ENCODE results near the gene NTRK3. TPM values are rescaled to one million over a fixed set of nuclear protein-coding genes. Genes with fewer than 3 reads are reported as not detected.

Gene NTRK3
- total and polyA plus RNA-seq, 5 experiments from 2014 or later, result not detected

DNA sequence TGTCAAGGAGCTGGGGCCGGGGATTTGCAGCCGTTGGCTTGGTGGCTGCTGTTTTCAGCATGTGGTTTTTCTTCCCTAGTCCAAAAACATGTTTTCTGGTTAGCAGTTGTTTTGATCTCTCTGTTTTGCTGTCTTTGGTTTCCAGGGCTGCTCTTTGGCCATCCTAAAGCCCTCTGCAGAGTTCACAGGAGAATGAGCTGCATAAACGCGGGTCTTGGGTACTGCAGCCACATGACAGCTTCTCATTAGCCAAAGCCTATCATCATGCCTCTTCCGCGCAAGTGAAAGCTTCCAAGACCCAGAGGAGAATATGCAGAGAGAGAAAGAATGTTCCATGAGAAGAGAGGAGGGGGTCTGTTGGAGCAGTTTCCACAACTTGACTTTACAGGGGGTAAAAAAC lies 138.5 kb downstream of the NTRK3 start:
- Mint-ChIP-seq H3K4me1 (no peaks in the 10 kb centered on the region), H3K9me3 (no peaks in the 10 kb centered on the region), H3K36me3 (no peaks in the 10 kb centered on the region), H3K4me3 (no peak overlapping the region), H3K27me3 (peaks cover 0 to 15% (median 3%) of the 10 kb centered on the region in 5 donors), H3K27ac (no peak overlapping the region)
- POLR2A ChIA-PET, result no interaction called here
- DNase-seq (no peak), ATAC-seq (no peak)

DNA sequence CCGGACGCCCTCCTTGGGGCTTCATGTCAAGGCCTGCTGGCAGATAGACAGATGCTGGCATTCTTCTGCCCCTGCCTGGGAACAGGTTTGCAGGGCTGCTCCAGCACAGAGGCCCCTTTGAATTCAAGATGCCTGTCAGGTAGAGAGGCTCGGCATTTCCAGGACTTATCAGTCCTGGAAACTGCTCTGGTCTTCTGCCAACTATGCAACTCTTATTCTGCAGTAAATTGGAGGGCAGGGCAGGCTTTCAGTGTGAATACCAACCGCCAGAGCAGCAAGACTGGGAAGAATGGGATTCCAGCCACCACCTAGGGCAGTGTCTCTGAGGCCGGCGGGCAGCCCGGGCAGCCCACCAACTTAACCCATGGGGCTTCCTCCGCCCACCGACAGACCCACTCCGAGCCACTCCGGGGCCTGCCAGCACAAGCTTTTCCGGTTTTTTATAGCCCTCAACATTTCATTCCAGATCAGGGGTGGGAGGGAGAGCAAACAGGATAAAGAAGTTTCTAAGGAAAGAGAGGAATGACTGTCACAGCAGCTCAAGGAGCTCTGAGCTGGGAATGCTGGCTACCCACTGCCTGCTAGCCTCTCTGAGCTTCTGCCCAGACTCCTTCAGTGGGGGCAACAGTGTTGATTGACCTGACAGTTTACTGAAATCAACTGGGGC lies 140.9 kb downstream of the NTRK3 start:
- H3K4me3 Mint-ChIP-seq, result no peak overlapping the region
- H3K36me3 Mint-ChIP-seq, result no peaks in the 10 kb centered on the region
- H3K9me3 Mint-ChIP-seq, result no peaks in the 10 kb centered on the region
- H3K4me1 Mint-ChIP-seq, result no peaks in the 10 kb centered on the region
- H3K27me3 Mint-ChIP-seq, result peaks cover 0 to 15% (median 3%) of the 10 kb centered on the region in 5 donors
- DNase-seq (no peak), ATAC-seq (no peak)
- H3K27ac Mint-ChIP-seq, result no peak overlapping the region
- POLR2A ChIA-PET, result no interaction called here

DNA sequence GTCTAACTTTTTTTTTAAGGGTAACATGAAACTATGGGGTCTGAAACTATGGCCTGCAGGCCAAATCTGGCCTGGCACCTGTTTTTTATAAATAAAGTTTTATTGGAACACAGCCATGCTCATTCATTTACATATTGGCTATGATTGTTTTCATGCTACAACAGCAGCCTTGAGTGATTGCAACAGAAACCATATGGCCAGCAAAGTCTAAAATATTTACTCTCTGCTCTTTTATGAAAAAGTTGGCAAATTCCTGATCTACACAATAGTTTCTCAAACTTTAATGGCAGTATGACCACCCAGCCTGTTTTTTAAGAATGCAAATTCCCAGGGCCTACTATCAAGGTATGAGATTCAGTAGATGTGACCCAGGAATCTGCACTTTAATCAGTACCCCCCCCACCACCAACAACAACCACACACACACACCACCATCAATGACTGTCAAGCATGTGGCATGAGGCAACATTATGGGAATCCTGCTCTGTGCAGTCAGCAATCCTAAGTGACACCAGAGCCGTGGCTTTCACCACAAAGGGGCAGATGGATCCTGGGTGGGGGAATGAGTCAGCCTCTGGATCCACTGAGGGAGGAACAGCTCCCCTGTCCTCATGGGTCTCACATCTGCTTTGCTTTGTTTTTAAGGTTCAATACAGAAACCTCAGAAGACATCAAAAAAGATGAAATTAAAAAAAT lies 142.8 kb downstream of the NTRK3 start:
- Mint-ChIP-seq H3K4me1 (no peaks in the 10 kb centered on the region), H3K27me3 (peaks cover 0 to 16% (median 3%) of the 10 kb centered on the region in 5 donors), H3K9me3 (no peaks in the 10 kb centered on the region), H3K36me3 (no peaks in the 10 kb centered on the region), H3K4me3 (no peak overlapping the region), H3K27ac (no peak overlapping the region)
- ATAC-seq (no peak), DNase-seq (no peak)
- POLR2A ChIA-PET, result no interaction called here

DNA sequence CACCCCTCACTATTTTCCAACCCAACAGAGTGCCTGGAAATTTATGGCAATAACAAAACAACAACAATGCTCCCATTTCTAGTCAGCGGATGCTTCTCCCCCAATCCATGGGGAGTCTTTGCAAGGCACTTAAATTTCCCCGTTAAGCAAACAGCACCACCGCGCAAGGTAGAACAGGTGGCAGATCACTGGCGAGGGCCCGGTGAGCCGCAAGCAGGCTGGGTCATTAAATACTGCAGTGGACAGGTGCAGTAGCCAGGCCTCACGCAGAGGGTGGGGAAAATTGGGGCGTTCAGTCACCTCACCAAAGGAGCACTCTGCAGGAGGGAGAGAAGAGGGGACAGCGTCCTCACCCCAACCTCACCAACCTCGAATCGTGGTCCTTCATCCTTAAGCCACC lies 147.5 kb downstream of the NTRK3 start:
- no peak for ATAC-seq
- no peak for DNase-seq
- no peaks in the 10 kb centered on the region for H3K4me1 Mint-ChIP-seq

DNA sequence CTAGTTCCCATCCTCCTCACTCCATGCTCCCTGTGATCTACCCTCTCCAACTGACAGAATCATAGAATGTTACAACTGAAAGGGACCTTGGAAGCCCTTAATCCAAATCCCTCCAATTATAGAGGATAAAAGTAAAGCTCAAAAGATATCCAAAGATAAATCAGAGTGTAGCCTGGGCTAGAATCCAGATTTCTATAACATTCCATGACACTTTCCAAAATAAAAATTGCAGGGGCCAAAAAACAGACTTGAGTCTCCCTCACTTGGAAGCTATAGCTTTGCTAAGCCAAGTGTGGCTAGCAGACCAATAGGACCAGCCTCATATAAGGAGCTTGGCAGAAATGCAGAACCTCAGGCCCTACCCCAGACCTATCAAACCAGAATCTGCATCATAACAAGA lies 148.1 kb downstream of the NTRK3 start:
- Mint-ChIP-seq H3K36me3 (no peaks in the 10 kb centered on the region), H3K27ac (no peak overlapping the region), H3K4me1 (no peaks in the 10 kb centered on the region), H3K27me3 (peaks cover 0 to 23% (median 3%) of the 10 kb centered on the region in 5 donors), H3K4me3 (no peak overlapping the region), H3K9me3 (no peaks in the 10 kb centered on the region)
- POLR2A ChIA-PET, result no interaction called here
- ATAC-seq, result no peak
- no peak for DNase-seq

More for the DNA sequence above, 147.5 kb downstream of the NTRK3 start:
- Mint-ChIP-seq H3K9me3 (no peaks in the 10 kb centered on the region), H3K36me3 (no peaks in the 10 kb centered on the region), H3K4me3 (no peak overlapping the region), H3K27ac (no peak overlapping the region), H3K27me3 (peaks cover 0 to 23% (median 3%) of the 10 kb centered on the region in 5 donors)
- POLR2A ChIA-PET, result no interaction called here

DNA sequence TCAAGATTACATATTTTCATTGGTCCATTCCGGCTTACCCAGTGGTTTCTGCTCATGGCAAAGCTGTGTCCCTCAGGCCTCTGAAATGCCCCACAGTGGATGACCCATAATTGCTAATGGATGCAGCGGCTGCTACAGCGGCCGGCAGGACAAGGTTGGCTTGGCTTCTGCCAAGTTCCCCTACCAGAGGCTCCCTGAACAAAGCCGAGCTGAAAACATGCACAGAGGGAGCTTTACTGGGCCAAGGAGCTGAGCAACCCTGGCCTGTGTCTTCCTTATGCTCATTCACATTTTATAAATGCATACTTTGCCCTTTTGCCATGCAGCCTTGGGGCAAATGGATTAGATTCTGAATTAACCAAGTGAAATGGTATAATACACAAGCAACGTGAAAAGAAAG lies 150.5 kb downstream of the NTRK3 start:
- no peak overlapping the region for H3K27ac Mint-ChIP-seq
- no peak for DNase-seq
- peaks cover 0 to 3% (median 0%) of the 10 kb centered on the region in 9 donors for H3K9me3 Mint-ChIP-seq
- no peaks in the 10 kb centered on the region for H3K4me1 Mint-ChIP-seq
- POLR2A ChIA-PET, result no interaction called here
- ATAC-seq, result no peak
- no peaks in the 10 kb centered on the region for H3K36me3 Mint-ChIP-seq
- H3K4me3 Mint-ChIP-seq, result no peak overlapping the region
- peaks cover 0 to 23% (median 3%) of the 10 kb centered on the region in 5 donors for H3K27me3 Mint-ChIP-seq

DNA sequence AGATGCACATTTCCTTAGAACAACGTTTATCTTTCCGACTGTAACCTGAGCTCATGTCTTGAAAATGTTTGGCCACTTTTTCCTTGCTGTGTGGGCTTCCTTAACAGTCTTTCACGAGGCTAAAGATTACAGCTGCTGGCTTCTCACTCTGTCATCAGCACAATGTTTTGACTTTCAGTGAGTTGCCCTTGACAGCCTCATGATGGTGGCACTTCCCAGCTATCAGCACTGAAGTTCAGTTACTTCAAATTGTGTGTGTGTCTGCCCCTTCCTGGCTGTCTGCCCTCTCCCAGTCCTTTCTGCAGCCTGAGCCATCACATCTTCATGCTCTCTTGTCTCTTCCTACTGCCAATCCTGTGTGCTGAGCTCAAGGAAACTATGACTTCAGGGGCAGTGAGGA lies 152.2 kb downstream of the NTRK3 start:
- POLR2A ChIA-PET, result no interaction called here
- peaks cover 0 to 3% (median 0%) of the 10 kb centered on the region in 9 donors for H3K9me3 Mint-ChIP-seq
- no peaks in the 10 kb centered on the region for H3K36me3 Mint-ChIP-seq
- no peak for ATAC-seq
- DNase-seq, result no peak
- H3K27me3 Mint-ChIP-seq, result peaks cover 0 to 23% (median 3%) of the 10 kb centered on the region in 5 donors
- no peaks in the 10 kb centered on the region for H3K4me1 Mint-ChIP-seq
- H3K27ac Mint-ChIP-seq, result no peak overlapping the region
- H3K4me3 Mint-ChIP-seq, result no peak overlapping the region

DNA sequence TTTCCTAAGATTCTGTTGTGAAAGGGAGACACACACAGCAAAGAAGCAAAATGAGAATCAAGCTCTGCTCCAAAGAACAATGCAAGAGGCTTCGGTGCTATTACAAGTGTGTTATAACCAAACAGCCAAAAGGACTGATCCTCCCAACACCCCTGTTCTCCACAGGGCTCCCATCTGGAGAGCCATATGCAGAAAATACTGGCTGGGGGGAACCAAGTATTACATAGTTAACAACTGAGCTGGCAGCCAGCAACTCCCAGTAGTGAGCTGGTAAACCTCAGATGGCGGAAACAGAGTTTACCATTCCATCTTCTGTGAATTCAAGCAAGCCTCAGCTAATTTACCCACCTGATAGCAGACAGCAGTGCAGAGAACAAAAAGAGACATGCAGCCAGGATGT lies 156.4 kb downstream of the NTRK3 start:
- POLR2A ChIA-PET, result no interaction called here
- H3K36me3 Mint-ChIP-seq, result no peaks in the 10 kb centered on the region

DNA sequence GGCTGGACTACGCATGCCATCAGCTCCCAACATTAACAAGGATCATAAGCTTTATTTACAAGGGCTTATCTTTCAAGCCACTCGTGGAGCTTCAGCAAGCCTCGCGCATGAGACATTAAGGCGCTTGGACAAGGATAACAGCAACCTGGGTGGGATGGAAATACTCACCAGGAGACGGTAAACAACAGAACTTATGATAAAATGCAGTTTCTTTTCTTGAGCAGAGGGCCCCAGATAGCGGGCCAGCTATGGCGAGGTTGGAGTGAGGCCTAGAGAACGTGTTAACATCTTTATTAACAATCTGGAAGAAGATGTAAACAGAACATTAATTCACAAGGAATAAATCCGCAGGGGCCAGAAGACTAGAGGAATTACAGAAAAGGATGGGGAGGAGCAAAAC lies 158.2 kb downstream of the NTRK3 start:
- Mint-ChIP-seq H3K27ac (no peak overlapping the region), H3K27me3 (peaks cover 0 to 20% (median 3%) of the 10 kb centered on the region in 5 donors), H3K9me3 (peaks cover 0 to 3% (median 0%) of the 10 kb centered on the region in 9 donors), H3K36me3 (no peaks in the 10 kb centered on the region), H3K4me1 (peaks cover 0 to 1% (median 0%) of the 10 kb centered on the region in 4 donors), H3K4me3 (no peak overlapping the region)
- POLR2A ChIA-PET, result no interaction called here
- no peak for ATAC-seq
- DNase-seq, result no peak

More for the DNA sequence above, 156.4 kb downstream of the NTRK3 start:
- ATAC-seq (no peak), DNase-seq (no peak)
- Mint-ChIP-seq H3K27me3 (peaks cover 0 to 20% (median 3%) of the 10 kb centered on the region in 5 donors), H3K27ac (no peak overlapping the region), H3K9me3 (peaks cover 0 to 3% (median 0%) of the 10 kb centered on the region in 9 donors), H3K4me3 (no peak overlapping the region), H3K4me1 (peaks cover 0 to 1% (median 0%) of the 10 kb centered on the region in 4 donors)

DNA sequence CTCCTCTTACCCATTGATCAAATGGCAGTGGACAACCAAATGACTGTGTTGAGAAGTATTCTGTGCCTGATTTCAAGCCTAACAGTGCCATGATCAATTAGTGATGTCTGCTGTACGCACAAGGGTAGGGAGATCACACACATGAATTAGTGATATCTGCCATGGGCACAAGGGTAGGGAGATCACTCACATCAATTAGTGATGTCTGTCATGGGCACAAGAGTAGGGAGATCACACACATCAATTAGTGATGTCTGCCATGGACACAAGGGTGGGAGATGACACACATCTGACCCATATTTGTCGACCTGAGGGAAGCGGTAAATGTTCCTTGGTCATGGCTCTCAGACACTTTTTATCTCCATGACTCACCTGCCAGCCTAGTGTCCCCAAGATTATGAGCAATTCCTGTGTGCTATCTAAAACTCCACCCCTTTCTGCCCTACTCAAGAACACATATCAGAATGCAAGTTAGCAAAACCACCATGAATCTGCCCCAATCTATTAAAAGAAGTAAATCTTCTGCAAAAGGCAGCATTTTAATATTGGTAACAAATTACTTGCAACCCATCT lies 165.0 kb downstream of the NTRK3 start:
- Mint-ChIP-seq H3K4me1 (peaks cover 0 to 1% (median 0%) of the 10 kb centered on the region in 4 donors), H3K9me3 (peaks cover 0 to 10% (median 0%) of the 10 kb centered on the region in 9 donors), H3K27me3 (peaks cover 0 to 17% (median 6%) of the 10 kb centered on the region in 5 donors), H3K36me3 (no peaks in the 10 kb centered on the region), H3K4me3 (no peak overlapping the region), H3K27ac (no peak overlapping the region)
- POLR2A ChIA-PET, result no interaction called here
- no peak for DNase-seq
- no peak for ATAC-seq

DNA sequence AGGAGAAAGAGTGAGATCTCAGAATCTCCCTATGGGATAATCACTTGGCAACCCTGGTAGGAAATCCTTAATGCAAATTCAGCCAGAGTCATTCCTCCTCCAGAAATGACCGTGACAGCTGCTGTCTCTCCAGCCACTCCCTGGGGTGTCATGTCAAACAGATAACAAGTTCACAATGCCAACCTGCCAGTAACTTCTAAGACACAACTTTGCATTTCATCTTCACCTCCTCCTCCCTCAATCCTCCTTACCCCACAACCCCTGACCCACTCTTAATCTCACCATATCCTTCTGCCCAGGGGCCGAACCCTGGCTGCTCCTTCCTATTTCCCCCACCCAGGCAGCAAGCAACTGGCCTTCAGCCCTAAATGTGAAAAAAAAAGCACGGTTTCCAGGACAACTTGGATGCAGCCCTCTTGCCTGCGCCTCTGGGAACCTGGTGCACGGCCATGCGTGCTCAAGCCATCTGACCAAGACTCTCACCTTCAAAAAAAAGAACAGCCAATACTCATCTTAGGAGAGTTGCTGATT lies 166.0 kb downstream of the NTRK3 start:
- Mint-ChIP-seq H3K27me3 (peaks cover 0 to 17% (median 6%) of the 10 kb centered on the region in 5 donors), H3K4me3 (no peak overlapping the region), H3K9me3 (peaks cover 0 to 10% (median 0%) of the 10 kb centered on the region in 9 donors), H3K36me3 (no peaks in the 10 kb centered on the region), H3K4me1 (peaks cover 0 to 1% (median 0%) of the 10 kb centered on the region in 4 donors), H3K27ac (no peak overlapping the region)
- POLR2A ChIA-PET, result no interaction called here
- ATAC-seq, result no peak
- DNase-seq, result no peak

DNA sequence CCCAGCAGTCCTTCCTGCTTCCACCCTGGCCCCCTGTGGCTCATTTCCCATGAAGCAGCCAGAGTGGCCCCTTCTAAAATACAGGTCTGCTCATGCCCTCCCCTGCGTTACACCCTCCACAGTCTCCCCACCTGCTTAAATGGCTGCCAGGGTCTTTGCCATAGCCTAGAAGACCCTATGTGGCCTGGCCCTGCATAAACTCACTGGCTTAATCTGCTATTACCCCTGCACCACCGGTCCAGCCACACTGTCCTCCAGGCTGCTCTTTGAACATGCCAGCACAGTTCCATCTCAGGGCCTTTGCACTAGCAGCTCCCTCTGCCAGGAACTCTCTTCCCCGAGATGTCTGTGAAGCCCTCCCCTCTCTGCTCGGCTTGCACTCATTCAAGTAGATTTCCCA lies 166.8 kb downstream of the NTRK3 start:
- no peak overlapping the region for H3K4me3 Mint-ChIP-seq
- H3K36me3 Mint-ChIP-seq, result no peaks in the 10 kb centered on the region
- ATAC-seq, result no peak
- H3K4me1 Mint-ChIP-seq, result peaks cover 0 to 1% (median 0%) of the 10 kb centered on the region in 4 donors
- POLR2A ChIA-PET, result no interaction called here
- DNase-seq, result no peak
- peaks cover 0 to 19% (median 6%) of the 10 kb centered on the region in 5 donors for H3K27me3 Mint-ChIP-seq
- H3K27ac Mint-ChIP-seq, result no peak overlapping the region
- H3K9me3 Mint-ChIP-seq, result peaks cover 0 to 10% (median 0%) of the 10 kb centered on the region in 9 donors

DNA sequence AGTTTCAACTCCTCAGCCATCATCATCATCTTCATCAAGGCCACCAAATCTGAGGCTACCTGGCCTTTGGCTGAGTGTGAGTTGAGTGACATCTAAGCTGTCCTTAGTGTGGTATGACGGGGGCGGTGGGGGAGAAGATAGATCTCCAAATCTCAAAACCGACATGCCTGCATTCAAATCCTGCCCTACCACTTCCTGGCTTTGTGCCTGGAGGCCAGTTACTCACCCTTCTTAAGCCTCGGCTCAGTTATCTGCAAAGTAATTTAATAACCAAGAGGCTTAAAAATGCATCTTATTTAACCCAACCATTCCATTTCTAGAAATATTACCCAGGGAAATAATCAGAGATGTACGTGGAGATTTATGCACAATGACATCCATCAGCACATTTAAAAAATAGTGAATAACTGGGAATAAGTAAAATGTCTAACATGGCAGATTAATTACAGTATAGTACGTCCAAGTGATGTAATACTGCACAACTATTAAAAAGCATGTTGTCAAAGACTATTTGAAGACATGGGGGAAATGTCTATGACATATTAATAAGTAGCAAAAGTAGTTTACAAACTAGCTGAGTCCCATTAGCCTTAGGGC lies 167.4 kb downstream of the NTRK3 start:
- DNase-seq (no peak), ATAC-seq (no peak)
- Mint-ChIP-seq H3K4me1 (peaks cover 0 to 1% (median 0%) of the 10 kb centered on the region in 4 donors), H3K27me3 (peaks cover 0 to 23% (median 6%) of the 10 kb centered on the region in 5 donors), H3K4me3 (no peak overlapping the region), H3K27ac (no peak overlapping the region), H3K9me3 (peaks cover 0 to 10% (median 0%) of the 10 kb centered on the region in 9 donors), H3K36me3 (no peaks in the 10 kb centered on the region)
- POLR2A ChIA-PET, result no interaction called here
